Measurements from ENCODE around the gene TMEM205.
A peak's percentile ranks its signal among the peaks of the same experiment; 100 is the strongest.

The TMEM205 gene

DNA sequence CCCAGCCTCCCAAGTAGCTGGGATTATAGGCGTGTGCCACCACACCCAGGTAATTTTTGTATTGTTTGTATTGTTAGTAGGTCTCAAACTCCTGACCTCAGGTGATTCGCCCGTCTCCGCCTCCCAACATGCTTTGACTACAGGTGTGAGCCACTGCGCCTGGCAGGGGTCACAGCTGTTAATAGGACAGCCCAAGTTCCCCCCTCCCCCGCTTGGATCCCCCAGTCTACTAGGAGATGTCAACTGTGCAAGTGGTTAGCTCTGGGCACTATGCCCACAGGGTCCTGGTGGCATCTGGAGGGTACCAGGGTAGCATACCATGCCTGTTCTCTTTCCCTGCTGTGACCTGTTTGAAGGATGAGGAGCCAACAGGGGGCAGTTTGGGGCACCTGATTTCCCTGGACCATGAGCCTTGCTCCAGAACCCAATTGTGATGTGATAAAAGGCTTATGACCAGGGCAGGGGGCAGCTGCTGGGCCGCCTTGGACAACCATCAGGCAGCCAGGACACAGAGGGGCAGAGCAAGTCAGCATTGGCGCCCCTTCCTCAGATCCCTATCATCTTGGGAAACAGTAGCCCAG is 50.3 kb downstream of the TMEM205 start, which contains the start of gene TSPAN16:
Gene TSPAN16 (plus strand): TSS at position 496 of the 581 bp plus-strand sequence. CDS start 138 bp downstream, outside the sequence.
- no peak for DNase-seq

DNA sequence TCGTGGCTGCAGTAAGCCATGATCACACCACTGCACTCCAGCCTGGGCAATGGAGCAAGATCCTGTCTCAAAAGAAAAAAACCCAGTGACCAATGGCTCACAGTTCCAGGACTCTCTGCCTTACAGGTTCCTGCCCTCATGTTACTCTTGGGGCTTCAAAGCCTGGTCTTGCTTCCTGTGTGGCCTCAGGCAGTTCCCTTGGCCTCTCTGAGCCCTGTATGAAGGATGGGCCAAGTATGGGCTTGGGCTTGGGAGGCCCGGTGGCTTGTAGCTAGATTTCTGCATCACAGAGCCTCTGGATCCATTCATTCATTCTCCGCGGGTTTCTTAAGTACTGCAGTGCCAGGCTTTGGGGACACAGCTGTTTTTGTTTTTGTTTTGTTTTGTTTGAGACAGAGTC is 50.9 kb downstream of the TMEM205 start:
- no peak for DNase-seq

DNA sequence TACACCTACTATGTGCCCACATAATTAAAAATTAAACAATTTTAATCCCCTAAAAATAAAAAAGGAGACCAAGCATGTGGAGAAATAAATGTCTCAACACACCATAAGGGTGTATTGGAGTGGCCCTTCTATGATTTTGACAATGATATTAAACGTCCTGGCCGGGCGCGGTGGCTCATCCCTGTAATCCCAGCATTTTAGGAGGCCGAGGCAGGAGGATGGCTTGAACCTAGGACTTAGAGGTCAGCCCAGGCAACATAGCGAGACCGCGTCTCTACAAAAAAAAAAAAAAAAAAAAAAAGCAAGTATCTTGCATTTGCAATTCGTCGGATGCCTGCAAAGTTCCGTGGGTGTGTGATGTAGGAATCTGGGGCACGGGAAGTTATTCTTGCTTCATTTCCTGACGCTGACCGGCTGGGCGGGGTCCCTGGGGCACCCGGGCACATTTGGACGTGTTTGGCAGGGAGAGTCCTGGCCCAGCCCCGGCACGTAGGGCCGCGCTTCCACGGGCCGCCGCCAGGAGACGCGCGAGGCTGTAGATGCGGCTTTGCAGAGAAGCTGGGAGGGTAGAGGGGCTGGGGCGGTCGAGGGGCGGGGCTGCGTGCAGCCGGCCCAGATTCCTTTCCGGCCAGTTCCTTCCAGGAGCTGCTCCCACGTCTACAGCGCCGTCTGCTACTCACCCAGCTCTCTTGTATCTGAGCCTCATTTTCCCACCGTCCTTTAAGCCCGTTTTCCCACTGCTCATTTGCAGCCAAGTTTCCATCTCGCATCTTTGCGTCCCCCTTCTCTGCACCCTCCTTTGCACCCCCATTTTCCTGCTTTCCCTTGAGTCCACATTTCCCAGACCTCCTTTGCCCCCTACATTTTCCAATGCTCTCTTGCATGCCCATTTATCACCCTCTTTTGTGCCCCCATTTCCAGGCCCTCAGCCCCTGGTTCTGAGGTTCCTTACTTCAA is 52.4 kb downstream of the TMEM205 start:
- peak; percentile 89 to 92 for DNase-seq
